ENCODE measurements around the gene SMG6.

DNA sequence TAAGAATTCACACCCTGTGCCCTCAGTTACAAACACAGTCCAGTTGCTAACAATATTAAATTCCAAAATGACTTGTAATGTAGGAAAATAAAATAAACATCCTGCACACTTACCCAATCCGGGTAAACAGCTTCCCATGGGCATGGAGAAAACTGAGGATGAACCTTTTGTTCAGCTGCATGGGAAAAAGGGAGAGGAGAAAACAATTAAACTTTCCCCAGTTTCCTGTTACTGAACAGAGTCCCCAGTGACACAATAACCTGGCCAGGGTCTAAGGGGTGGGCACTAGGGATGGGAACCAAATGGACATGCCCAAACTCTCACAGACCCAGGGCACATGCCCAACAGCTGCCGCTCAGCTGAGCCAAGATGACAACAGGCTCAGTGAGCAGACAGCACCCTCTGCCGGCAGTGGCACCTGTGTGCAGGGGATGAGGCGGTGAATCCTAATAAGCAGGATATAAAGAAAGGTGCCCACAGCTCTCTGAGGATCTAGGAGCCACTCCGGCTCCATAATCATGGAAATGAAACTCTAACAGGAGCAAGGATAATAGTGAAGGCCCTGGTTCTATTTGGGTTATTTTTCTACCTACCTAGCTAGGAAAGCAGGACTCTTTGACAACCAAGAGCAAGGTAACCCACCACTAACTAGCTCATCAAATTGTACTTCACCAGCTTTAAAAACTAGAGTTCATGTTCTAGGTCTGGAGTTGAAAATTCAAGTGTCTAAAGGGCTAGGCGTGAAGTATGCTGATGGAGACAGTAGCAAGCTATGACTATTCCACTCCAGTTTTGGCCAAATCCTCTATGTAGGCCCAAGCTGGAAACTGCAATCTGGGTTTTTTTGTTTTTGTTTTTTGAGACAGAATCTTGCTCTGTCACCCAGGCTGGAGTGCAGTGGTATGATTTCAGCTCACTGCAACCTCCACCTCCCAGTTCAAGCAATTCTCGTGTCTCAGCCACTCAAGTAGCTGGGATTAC, 58.8 kb downstream of the SMG6 start:
- no peak; the same call in 1 of the 2 replicates for TF ChIP-seq RARB (CRISPR knock-in tag; IDR thresholded peaks at IDR 0.05)
- TF ChIP-seq ARNTL (CRISPR knock-in tag; IDR thresholded peaks at IDR 0.05; ENCODE audit: borderline replicate concordance, low read depth): no peak
- peak; percentile 53; the same call in 1 of the 2 replicates for TF ChIP-seq ZNF565 (CRISPR knock-in tag; conservative IDR thresholded peaks at IDR 0.05; ENCODE audit: low read depth)
- TF ChIP-seq ZFP3 (CRISPR knock-in tag; IDR thresholded peaks at IDR 0.05): peak; percentile 41; the same call in 1 of the 2 replicates
- TF ChIP-seq CSDC2 (CRISPR knock-in tag; IDR thresholded peaks at IDR 0.05): peak; percentile 80; the same call in 1 of the 2 replicates
- TF ChIP-seq SNAI2 (CRISPR knock-in tag; IDR thresholded peaks at IDR 0.05): peak; percentile 68; the same call in 1 of the 2 replicates
- TF ChIP-seq, protein P1, sequence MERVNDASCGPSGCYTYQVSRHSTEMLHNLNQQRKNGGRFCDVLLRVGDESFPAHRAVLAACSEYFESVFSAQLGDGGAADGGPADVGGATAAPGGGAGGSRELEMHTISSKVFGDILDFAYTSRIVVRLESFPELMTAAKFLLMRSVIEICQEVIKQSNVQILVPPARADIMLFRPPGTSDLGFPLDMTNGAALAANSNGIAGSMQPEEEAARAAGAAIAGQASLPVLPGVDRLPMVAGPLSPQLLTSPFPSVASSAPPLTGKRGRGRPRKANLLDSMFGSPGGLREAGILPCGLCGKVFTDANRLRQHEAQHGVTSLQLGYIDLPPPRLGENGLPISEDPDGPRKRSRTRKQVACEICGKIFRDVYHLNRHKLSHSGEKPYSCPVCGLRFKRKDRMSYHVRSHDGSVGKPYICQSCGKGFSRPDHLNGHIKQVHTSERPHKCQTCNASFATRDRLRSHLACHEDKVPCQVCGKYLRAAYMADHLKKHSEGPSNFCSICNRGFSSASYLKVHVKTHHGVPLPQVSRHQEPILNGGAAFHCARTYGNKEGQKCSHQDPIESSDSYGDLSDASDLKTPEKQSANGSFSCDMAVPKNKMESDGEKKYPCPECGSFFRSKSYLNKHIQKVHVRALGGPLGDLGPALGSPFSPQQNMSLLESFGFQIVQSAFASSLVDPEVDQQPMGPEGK (CRISPR knock-in tag; IDR thresholded peaks at IDR 0.05; ENCODE audit: borderline replicate concordance): no peak
- no peak for TF ChIP-seq ESRRG (CRISPR knock-in tag; IDR thresholded peaks at IDR 0.05)
- TF ChIP-seq GLIS3 (CRISPR knock-in tag; IDR thresholded peaks at IDR 0.05): 0 out of 2 replicates have a peak, but pooled peaks have one; percentile 69
- TF ChIP-seq ZFP30 (CRISPR knock-in tag; IDR thresholded peaks at IDR 0.05): no peak
- TF ChIP-seq PPARA (CRISPR knock-in tag; IDR thresholded peaks at IDR 0.05; ENCODE audit: borderline replicate concordance): 0 out of 2 replicates have a peak, but pooled peaks have one; percentile 17
- peak; percentile 44; the same call in 1 of the 2 replicates for TF ChIP-seq ZNF70 (CRISPR knock-in tag; IDR thresholded peaks at IDR 0.05)
